ENCODE data around the gene PHF13.
"Not testable (repeated sequence)": the region's sequence is repeated elsewhere in the genome, so short reads cannot be mapped to it uniquely, and the experiment has no call there.

Gene PHF13

DNA sequence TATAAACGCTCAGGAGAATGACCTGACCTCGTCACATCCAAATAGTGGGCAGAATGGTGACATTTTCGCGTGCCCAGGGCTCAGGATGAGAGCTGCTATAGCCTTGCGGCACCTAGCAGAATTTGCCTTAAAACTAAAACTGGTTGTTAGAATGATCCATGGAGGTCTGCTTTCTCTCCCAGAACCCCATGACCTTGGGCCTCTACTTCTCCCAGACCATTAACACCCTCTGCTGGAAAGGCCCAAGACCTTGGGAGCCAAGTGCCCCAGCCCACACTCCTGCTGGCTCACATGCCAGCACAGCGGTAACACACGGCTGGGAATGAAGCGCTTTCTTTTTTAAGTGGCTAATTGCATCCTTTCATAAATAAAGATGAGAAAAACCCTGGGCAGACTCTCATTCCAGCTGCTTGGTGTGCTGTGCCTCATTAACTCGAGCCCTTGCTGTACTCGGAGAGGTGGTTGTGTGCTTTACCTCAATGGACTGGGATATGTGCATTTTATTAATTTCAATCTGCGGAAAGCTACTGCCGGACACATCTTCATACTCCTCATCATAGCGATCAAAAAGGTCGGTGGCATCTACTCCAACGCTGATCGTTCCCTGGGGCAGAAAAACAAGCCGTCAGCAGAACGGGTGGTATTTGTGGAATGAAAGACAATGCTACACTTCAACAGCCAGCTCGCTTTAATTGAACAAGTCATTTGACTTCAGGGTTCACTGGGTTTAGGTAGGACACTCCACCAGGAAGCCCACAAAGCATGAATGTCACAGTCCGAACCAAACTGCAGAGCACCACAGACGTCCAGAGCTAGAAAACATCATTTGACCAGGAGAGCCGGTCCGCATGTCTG lies 40.1 kb downstream of the PHF13 start:
- in situ Hi-C loops (cut with MboI; ENCODE audit: low sequenced_read_pairs) = no loop called here

DNA sequence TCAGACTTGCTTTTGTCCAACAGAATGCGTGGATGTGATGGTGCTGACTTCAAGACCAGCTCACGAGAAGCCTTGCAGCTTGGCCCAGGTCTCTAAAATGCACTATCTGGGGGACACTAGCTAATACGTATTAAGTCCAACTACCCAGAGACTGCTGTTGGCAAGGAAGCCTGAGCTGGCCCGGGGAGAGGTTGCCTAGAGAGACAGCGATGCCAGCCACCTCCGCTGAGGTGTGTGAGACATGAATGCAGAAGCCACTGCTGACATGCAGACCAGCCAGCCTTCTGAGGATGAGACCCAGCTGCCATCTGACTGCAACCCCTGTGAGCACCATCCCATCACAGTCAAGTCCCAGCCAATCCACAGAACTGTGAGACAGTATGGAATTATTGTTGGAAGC lies 43.6 kb downstream of the PHF13 start:
- in situ Hi-C loops (cut with MboI; ENCODE audit: low sequenced_read_pairs) = no loop called here

DNA sequence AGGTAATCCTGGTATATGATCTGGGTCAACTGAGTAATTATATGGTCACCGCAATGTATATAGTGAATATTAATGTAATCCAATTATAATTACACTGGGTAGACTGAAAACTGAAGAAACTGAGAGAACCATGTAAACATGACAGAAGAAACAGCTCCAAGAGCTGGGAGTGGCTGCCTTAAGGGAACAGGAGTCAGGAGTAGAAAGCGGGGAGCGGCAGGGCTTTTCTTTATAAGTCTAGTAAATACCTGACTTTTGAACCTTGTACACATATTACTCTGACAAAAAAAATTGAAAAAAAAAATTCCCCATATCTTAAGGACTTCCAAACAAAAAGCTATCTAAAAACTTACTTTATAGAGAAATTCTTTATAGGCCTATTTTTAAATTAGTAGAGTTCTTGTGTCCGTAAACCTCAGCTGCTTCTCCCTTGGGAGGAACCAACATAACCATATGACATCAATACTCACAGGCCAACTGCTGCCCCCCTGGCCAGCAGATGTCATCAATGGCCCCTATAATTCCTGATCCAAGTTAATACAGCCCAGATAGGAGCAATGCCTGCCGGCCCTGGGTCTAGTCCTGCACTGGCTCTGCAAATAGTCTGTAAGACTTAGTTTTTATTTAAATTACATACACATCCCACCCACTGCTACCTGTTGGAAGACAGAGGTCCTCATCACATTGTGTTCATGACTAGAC lies 45.0 kb downstream of the PHF13 start:
- in situ Hi-C loops (cut with MboI; ENCODE audit: low sequenced_read_pairs) = no loop called here

DNA sequence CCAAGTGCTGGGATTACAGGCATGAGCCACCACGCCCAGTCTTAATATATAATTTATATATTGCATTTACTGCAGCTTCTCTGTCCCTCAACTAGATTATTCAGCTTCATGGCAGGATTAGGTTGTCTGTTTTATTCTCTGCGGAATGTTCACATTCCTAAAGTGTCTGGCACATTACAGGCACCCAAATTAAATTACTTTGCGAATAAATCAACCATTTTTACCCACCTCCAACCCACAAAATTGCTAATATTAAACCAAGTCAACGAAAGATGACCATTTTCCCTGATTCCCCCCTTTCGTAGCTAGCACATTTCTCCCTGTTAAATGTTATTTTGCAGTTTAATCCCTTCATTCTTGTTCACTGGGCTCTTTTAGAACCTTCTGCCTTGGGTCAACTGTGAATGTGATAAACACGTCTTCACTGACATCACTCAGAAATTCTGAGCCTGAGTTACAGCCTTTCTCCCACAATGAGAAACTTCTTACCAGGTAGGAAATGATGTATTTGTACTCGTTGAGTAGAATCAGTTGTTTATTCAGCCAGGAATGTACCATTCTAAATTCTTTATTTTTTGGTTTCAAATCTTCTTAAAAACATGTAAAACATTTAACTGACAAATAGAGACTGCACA lies 47.0 kb downstream of the PHF13 start:
- in situ Hi-C loops (cut with MboI; ENCODE audit: low sequenced_read_pairs) = no loop called here

DNA sequence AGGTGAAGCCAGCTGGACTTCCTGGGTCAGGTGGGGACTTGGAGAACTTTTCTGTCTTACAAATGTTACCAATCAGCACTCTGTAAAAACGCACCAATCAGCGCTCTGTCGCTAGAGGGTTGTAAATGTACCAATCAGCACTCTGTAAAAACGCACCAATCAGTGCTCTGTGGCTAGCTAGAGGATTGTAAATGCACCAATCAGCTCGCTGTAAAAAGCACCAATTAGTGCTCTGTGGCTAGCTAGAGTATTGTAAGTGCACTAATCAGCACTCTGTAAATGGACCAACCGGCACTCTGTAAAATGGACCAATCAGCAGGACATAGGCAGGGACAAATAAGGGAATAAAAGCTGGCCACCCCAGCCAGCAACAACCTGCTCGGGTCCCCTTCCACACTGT lies 48.9 kb downstream of the PHF13 start:
- in situ Hi-C loops (cut with MboI; ENCODE audit: low sequenced_read_pairs) = not testable (repeated sequence)

DNA sequence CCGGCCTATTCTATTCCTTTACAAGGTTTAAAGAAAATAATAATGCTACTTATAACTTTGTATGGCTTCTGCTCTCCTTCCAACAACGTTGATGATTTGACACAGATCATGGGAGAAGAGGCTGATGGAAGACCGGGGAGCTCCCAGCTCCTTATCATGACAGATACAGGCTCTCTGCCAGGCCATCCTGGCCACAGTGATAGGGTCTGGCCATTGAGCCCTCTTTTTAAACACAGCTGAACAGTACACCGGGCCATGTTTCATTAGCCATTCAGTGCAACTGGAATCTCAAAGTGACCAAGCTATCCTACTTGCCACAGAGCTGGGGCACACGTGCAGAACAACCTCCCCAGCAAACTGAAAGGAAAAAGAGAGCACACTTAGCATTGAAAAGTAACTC lies 53.2 kb downstream of the PHF13 start:
- in situ Hi-C loops (cut with MboI; ENCODE audit: low sequenced_read_pairs) = no loop called here

DNA sequence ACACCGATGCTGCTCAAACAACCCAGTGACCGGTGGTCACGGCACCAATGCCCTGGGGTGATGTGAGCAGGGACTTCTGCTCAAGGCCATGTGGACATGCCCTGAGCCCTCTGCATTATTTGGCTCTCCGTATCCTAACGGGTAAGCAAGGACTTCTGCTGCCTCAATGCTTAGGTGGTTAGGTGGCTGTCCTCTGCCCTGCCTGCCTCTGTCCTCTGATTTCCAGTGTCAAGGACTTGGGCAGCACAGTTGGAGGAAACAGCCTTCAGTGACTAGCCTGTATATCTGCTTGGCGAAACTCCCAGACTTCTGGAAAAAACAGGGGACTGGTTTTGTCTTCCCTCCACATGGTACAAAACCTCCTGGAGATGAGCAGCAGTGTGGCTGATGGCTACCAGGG lies 53.6 kb downstream of the PHF13 start:
- in situ Hi-C loops (cut with MboI; ENCODE audit: low sequenced_read_pairs) = no loop called here

DNA sequence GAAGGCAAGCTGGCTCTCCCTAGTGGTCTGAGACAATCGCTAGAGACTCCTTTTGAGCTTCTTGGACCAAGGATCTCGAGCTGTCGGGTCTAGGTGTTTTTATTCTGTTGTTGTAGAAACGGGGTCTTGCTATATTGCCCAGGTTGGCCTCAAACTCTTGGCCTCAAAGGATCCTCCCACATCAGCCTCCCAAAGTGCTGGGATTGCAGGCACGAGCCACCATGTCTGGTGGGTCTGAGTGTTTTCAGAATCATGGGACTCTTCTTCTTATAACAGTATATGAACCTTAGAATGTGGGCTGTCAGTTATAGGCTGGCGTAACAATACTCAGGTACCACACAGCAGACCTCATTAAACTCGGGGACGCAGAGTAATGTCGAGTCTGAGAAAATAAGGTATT lies 55.0 kb downstream of the PHF13 start:
- in situ Hi-C loops (cut with MboI; ENCODE audit: low sequenced_read_pairs) = no loop called here

DNA sequence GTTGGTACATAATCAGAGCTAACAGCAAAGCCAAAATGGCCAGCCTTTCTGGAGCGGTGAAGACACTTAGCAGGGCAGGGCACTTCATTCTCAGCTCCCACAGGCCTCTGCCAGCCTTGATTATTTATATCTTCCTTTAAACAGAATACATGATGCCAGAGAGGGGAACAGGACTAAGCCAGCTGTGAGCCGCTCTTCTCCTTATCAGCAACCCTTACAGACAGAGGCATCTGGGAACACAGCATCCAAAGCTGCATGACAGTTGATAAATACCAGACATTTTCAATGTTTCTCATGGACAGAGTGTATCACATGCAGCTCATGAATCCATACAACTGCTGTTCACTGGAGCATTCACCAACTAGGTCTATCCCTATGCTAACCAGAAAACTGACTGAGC lies 59.0 kb downstream of the PHF13 start:
- in situ Hi-C loops (cut with MboI; ENCODE audit: low sequenced_read_pairs) = no loop called here

Measured in HL-60/S4 (cell line).